Measurements from ENCODE around the gene RELT.
A peak's percentile ranks its signal among the peaks of the same experiment; 100 is the strongest.

The RELT gene

GRCh38 chr11:73376803-73377629 lies 817 bp downstream of the RELT start:
- DNase-seq = peak in 3 of 4 experiments; percentile 22 to 47 (median 37)

GRCh38 chr11:73379189-73379880 lies 3.1 kb downstream of the RELT start:
- DNase-seq = no peak

- DNase-seq = no peak
These were observed 4.1 kb downstream of the RELT start for GRCh38 chr11:73380331-73380730.

- no peak for DNase-seq
These were observed 4.8 kb downstream of the RELT start for GRCh38 chr11:73380897-73381410.

GRCh38 chr11:73381589-73381988 lies 5.4 kb downstream of the RELT start:
- DNase-seq = no peak

GRCh38 chr11:73382183-73382582 lies 6.0 kb downstream of the RELT start:
- DNase-seq = no peak

- DNase-seq = no peak
These were observed 6.5 kb downstream of the RELT start for GRCh38 chr11:73382747-73383146.

- no peak for DNase-seq
These were observed 7.3 kb downstream of the RELT start for GRCh38 chr11:73383249-73384124.

- no peak for DNase-seq
These were observed 7.9 kb downstream of the RELT start for GRCh38 chr11:73384125-73384441.

GRCh38 chr11:73384531-73384871 lies 8.3 kb downstream of the RELT start:
- DNase-seq = no peak

- no peak for DNase-seq
These were observed 8.9 kb downstream of the RELT start for GRCh38 chr11:73384872-73385689.

GRCh38 chr11:73386016-73386415 lies 9.8 kb downstream of the RELT start:
- DNase-seq = no peak

GRCh38 chr11:73386546-73386945 lies 10.3 kb downstream of the RELT start:
- no peak for DNase-seq

- no peak for DNase-seq
These were observed 11.5 kb downstream of the RELT start for GRCh38 chr11:73387594-73388264.

- DNase-seq = no peak
These were observed 12.3 kb downstream of the RELT start for GRCh38 chr11:73388265-73389133.

- DNase-seq = no peak
These were observed 12.9 kb downstream of the RELT start for GRCh38 chr11:73389134-73389525.

- no peak for DNase-seq
These were observed 13.7 kb downstream of the RELT start for GRCh38 chr11:73389916-73390315.

- no peak for DNase-seq
These were observed 14.7 kb downstream of the RELT start for GRCh38 chr11:73390601-73391565.

GRCh38 chr11:73391665-73392064 lies 15.5 kb downstream of the RELT start:
- DNase-seq = no peak
